ENCODE measurements around the gene TMEM43.

TMEM43 gene

GRCh38 chr3:14137445-14137844 is 12.6 kb downstream of the TMEM43 start:
- H3K27ac ChIP-seq: no peak overlapping the region

DNA sequence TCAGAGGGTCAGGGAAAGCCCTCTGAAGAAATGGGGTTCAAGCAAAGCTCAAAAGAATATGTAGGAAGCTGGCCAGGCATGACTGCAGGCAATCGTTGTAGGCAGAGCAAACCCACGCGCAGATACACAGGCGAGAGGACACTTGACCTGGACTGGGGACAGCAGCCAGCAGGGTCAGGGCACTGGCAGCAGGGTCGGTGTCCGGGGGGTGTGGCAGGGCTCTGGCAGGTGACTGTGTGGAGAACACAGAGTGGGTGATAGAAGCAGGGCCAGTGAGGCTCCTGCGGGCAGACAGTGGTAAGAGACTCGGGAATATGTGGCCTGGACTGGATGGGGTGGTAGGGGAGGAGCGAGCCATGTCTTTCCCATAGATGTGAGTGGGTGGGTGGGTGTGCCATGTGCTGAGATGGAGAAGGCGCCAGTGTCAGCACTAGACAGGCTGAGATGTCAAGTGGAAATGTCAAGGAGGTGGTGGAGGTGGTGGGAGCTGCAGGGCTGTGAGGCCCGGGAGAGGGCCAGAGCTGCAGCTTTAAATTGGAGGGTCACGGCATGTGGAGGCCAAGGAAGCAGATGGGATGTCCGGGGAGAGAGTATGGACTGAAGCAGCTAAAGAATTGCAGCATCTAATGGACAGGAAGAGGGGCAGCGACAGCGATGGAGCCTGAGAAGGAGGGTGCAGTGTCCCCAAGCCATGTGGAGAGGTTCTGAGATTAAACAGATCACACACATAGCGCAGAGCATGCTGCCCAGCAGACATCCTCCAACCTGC is 13.4 kb downstream of the TMEM43 start:
- no peaks in the 10 kb centered on the region for H3K27me3 ChIP-seq
- H3K27ac ChIP-seq: no peak overlapping the region
- no peaks in the 10 kb centered on the region for H3K4me1 ChIP-seq
- no peak for TF ChIP-seq Cebpa-rat (IDR thresholded peaks at IDR 0.05)
- H3K4me3 ChIP-seq: no peak overlapping the region
- H3K9me3 ChIP-seq: no peaks in the 10 kb centered on the region
- peaks cover 42% of the 10 kb centered on the region; the same call in 1 of the 2 replicates for H4K20me1 ChIP-seq
- H3K4me2 ChIP-seq: no peak overlapping the region
- peaks cover 100% of the 10 kb centered on the region for H3K36me3 ChIP-seq
- H3K9ac ChIP-seq: no peak overlapping the region

More at GRCh38 chr3:14137445-14137844, 12.6 kb downstream of the TMEM43 start:
- H3K9me3 ChIP-seq: no peaks in the 10 kb centered on the region
- TF ChIP-seq Cebpa-rat (IDR thresholded peaks at IDR 0.05): no peak
- H3K9ac ChIP-seq: no peak overlapping the region
- H3K4me3 ChIP-seq: no peak overlapping the region
- no peaks in the 10 kb centered on the region for H3K27me3 ChIP-seq
- peaks cover 36% of the 10 kb centered on the region; the same call in 1 of the 2 replicates for H4K20me1 ChIP-seq
- no peak overlapping the region for H3K4me2 ChIP-seq
- no peaks in the 10 kb centered on the region for H3K4me1 ChIP-seq
- H3K36me3 ChIP-seq: peaks cover 100% of the 10 kb centered on the region

- Histone ChIP-seq H3K27ac (no peak overlapping the region), H3K9me3 (no peaks in the 10 kb centered on the region), H3K36me3 (peaks cover 95% of the 10 kb centered on the region), H3K4me2 (no peak overlapping the region), H3K4me3 (no peak overlapping the region), H4K20me1 (peaks cover 45% of the 10 kb centered on the region; the same call in 1 of the 2 replicates), H3K4me1 (peaks cover 2% of the 10 kb centered on the region; the same call in 1 of the 2 replicates), H3K27me3 (no peaks in the 10 kb centered on the region), H3K9ac (no peak overlapping the region)
- TF ChIP-seq Cebpa-rat (IDR thresholded peaks at IDR 0.05): no peak
Measured at GRCh38 chr3:14138878-14139655, 14.2 kb downstream of the TMEM43 start.

GRCh38 chr3:14139771-14140170 is 14.9 kb downstream of the TMEM43 start:
- Histone ChIP-seq H3K4me1 (peaks cover 9% of the 10 kb centered on the region), H3K27ac (no peak overlapping the region), H3K9me3 (no peaks in the 10 kb centered on the region), H4K20me1 (peaks cover 47% of the 10 kb centered on the region; the same call in 1 of the 2 replicates), H3K9ac (no peak overlapping the region), H3K4me3 (no peak overlapping the region), H3K4me2 (no peak overlapping the region), H3K27me3 (no peaks in the 10 kb centered on the region), H3K36me3 (peaks cover 88% of the 10 kb centered on the region)
- TF ChIP-seq Cebpa-rat (IDR thresholded peaks at IDR 0.05): no peak

GRCh38 chr3:14140668-14141067 is 15.8 kb downstream of the TMEM43 start:
- Histone ChIP-seq H3K9me3 (no peaks in the 10 kb centered on the region), H3K27ac (no peak overlapping the region), H3K36me3 (peaks cover 85% of the 10 kb centered on the region), H3K4me2 (no peak overlapping the region), H4K20me1 (peaks cover 50% of the 10 kb centered on the region; the same call in 1 of the 2 replicates), H3K9ac (no peak overlapping the region), H3K4me1 (peaks cover 13% of the 10 kb centered on the region), H3K27me3 (no peaks in the 10 kb centered on the region), H3K4me3 (no peak overlapping the region)
- no peak for TF ChIP-seq Cebpa-rat (IDR thresholded peaks at IDR 0.05)

GRCh38 chr3:14141144-14141543 is 16.3 kb downstream of the TMEM43 start:
- Histone ChIP-seq H3K36me3 (peaks cover 85% of the 10 kb centered on the region), H3K4me1 (peaks cover 13% of the 10 kb centered on the region), H3K27me3 (no peaks in the 10 kb centered on the region), H3K4me3 (no peak overlapping the region), H4K20me1 (peaks cover 54% of the 10 kb centered on the region; the same call in 1 of the 2 replicates), H3K4me2 (no peak overlapping the region), H3K9ac (no peak overlapping the region), H3K27ac (no peak overlapping the region), H3K9me3 (no peaks in the 10 kb centered on the region)
- no peak for TF ChIP-seq Cebpa-rat (IDR thresholded peaks at IDR 0.05)

- H3K27ac ChIP-seq: no peak overlapping the region
- peaks cover 85% of the 10 kb centered on the region for H3K36me3 ChIP-seq
- peaks cover 57% of the 10 kb centered on the region; the same call in 1 of the 2 replicates for H4K20me1 ChIP-seq
- H3K9me3 ChIP-seq: no peaks in the 10 kb centered on the region
- no peak overlapping the region for H3K4me3 ChIP-seq
- H3K4me1 ChIP-seq: peaks cover 13% of the 10 kb centered on the region
- TF ChIP-seq Cebpa-rat (IDR thresholded peaks at IDR 0.05): no peak
- H3K9ac ChIP-seq: no peak overlapping the region
- no peaks in the 10 kb centered on the region for H3K27me3 ChIP-seq
- no peak overlapping the region for H3K4me2 ChIP-seq
Measured at GRCh38 chr3:14141602-14142341, 16.9 kb downstream of the TMEM43 start.

DNA sequence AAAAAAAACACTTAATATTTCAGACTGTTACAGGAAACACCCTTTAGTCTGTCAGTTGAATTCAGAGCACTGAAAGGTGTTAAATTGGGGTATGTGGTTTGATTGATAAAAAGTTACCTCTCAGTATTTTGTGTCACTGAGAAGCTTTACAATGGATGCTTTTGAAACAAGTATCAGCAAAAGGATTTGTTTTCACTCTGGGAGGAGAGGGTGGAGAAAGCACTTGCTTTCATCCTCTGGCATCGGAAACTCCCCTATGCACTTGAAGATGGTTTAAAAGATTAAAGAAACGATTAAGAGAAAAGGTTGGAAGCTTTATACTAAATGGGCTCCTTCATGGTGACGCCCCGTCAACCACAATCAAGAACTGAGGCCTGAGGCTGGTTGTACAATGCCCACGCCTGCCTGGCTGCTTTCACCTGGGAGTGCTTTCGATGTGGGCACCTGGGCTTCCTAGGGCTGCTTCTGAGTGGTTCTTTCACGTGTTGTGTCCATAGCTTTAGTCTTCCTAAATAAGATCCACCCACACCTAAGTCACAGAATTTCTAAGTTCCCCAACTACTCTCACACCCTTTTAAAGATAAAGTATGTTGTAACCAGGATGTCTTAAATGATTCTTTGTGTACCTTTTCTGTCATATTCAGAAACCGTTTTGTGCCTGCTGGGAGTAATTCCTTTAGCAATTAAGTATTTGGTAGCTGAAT is 17.9 kb downstream of the TMEM43 start:
- peaks cover 13% of the 10 kb centered on the region for H3K4me1 ChIP-seq
- H3K4me2 ChIP-seq: no peak overlapping the region
- H3K27me3 ChIP-seq: no peaks in the 10 kb centered on the region
- TF ChIP-seq Cebpa-rat (IDR thresholded peaks at IDR 0.05): no peak
- no peaks in the 10 kb centered on the region for H3K9me3 ChIP-seq
- H3K4me3 ChIP-seq: no peak overlapping the region
- peaks cover 85% of the 10 kb centered on the region for H3K36me3 ChIP-seq
- H3K27ac ChIP-seq: no peak overlapping the region
- H4K20me1 ChIP-seq: peaks cover 55% of the 10 kb centered on the region; the same call in 1 of the 2 replicates
- H3K9ac ChIP-seq: no peak overlapping the region
